ENCODE measurements around the gene ZC3H7A. TPM values are rescaled to one million over a fixed set of nuclear protein-coding genes. Genes with fewer than 3 reads are reported as not detected.

The ZC3H7A gene
- total RNA-seq, 1 donor from 2014 or later: 66.5 TPM

- Mint-ChIP-seq H3K27me3 (ENCODE audit: low read depth) (no peaks in the 10 kb centered on the region), H3K36me3 (ENCODE audit: low read depth) (peaks cover 20% of the 10 kb centered on the region), H3K27ac (ENCODE audit: unreplicated experiment) (peak overlapping the region; percentile 31), H3K9me3 (no peaks in the 10 kb centered on the region), H3K4me3 (no peak overlapping the region), H3K4me1 (no peaks in the 10 kb centered on the region)
- TF ChIP-seq CTCF (conservative IDR thresholded peaks at IDR 0.05): no peak
- DNase-seq (ENCODE audit: low read depth, low spot score): no peak
These were observed 39.1 kb downstream of the ZC3H7A start for GRCh38 chr16:11757671-11758545.

- H3K27ac Mint-ChIP-seq (ENCODE audit: unreplicated experiment): no peak overlapping the region
- no peak overlapping the region for H3K4me3 Mint-ChIP-seq
- peaks cover 16% of the 10 kb centered on the region for H3K36me3 Mint-ChIP-seq (ENCODE audit: low read depth)
- no peaks in the 10 kb centered on the region for H3K9me3 Mint-ChIP-seq
- no peak for DNase-seq (ENCODE audit: low read depth, low spot score)
- TF ChIP-seq CTCF (conservative IDR thresholded peaks at IDR 0.05): no peak
- H3K27me3 Mint-ChIP-seq (ENCODE audit: low read depth): no peaks in the 10 kb centered on the region
- no peaks in the 10 kb centered on the region for H3K4me1 Mint-ChIP-seq
These were observed 40.8 kb downstream of the ZC3H7A start for GRCh38 chr16:11756248-11756647.

- no peak for DNase-seq (ENCODE audit: low read depth, low spot score)
- Mint-ChIP-seq H3K4me1 (no peaks in the 10 kb centered on the region), H3K27ac (ENCODE audit: unreplicated experiment) (peak overlapping the region; percentile 7), H3K4me3 (no peak overlapping the region), H3K9me3 (no peaks in the 10 kb centered on the region), H3K27me3 (ENCODE audit: low read depth) (no peaks in the 10 kb centered on the region), H3K36me3 (ENCODE audit: low read depth) (peaks cover 17% of the 10 kb centered on the region)
- no peak for TF ChIP-seq CTCF (conservative IDR thresholded peaks at IDR 0.05)
These were observed 41.9 kb downstream of the ZC3H7A start for GRCh38 chr16:11755022-11755760.

GRCh38 chr16:11752856-11753255, 44.2 kb downstream of the ZC3H7A start:
- Mint-ChIP-seq H3K27ac (ENCODE audit: unreplicated experiment) (no peak overlapping the region), H3K36me3 (ENCODE audit: low read depth) (peaks cover 23% of the 10 kb centered on the region)

GRCh38 chr16:11750056-11750455, 47.0 kb downstream of the ZC3H7A start:
- Mint-ChIP-seq H3K27me3 (ENCODE audit: low read depth) (no peaks in the 10 kb centered on the region), H3K4me3 (no peak overlapping the region), H3K27ac (ENCODE audit: unreplicated experiment) (no peak overlapping the region), H3K9me3 (no peaks in the 10 kb centered on the region), H3K4me1 (no peaks in the 10 kb centered on the region), H3K36me3 (ENCODE audit: low read depth) (peaks cover 15% of the 10 kb centered on the region)
- no peak for DNase-seq (ENCODE audit: low read depth, low spot score)
- no peak for TF ChIP-seq CTCF (conservative IDR thresholded peaks at IDR 0.05)

More at GRCh38 chr16:11752856-11753255, 44.2 kb downstream of the ZC3H7A start:
- Mint-ChIP-seq H3K4me3 (no peak overlapping the region), H3K4me1 (no peaks in the 10 kb centered on the region), H3K9me3 (no peaks in the 10 kb centered on the region), H3K27me3 (ENCODE audit: low read depth) (no peaks in the 10 kb centered on the region)
- no peak for DNase-seq (ENCODE audit: low read depth, low spot score)
- TF ChIP-seq CTCF (conservative IDR thresholded peaks at IDR 0.05): no peak

Measured in neural crest cell (in vitro differentiated cells).